Fibroblast of lung (primary cell): Measurements from ENCODE around the gene CENPF. TPM values are rescaled to one million over a fixed set of nuclear protein-coding genes. Genes with fewer than 3 reads are reported as not detected.

Experiments used
- DNase-seq, 2 donors: peaks; one replicate each; pipeline versions ENCODE4 v3.0.0 to v3.0.0-alpha.2; 2010; ENCODE audit warnings: low read depth in 2 of 2
- H2AFZ ChIP-seq: 2 replicates; pipeline ENCODE4 v1.5.1; 2012; ENCODE audit warnings: low read length, control low read depth, inconsistent platforms
- H3K27ac ChIP-seq: 2 replicates; pipeline ENCODE4 v1.5.1; 2011; ENCODE audit warnings: low read length, control low read depth; ENCODE audit not compliant: insufficient read depth
- H3K27me3 ChIP-seq: 2 replicates; pipeline ENCODE4 v1.5.1; 2011; ENCODE audit warnings: mild to moderate bottlenecking, low read length; ENCODE audit not compliant: control insufficient read depth, insufficient read depth
- H3K36me3 ChIP-seq: 2 replicates; pipeline ENCODE4 v1.5.1; 2011; ENCODE audit warnings: low read length; ENCODE audit not compliant: control insufficient read depth, insufficient read depth
- H3K4me1 ChIP-seq: 2 replicates; pipeline ENCODE4 v1.5.1; 2011; ENCODE audit warnings: low read length; ENCODE audit not compliant: control insufficient read depth, insufficient read depth; ENCODE audit errors: extremely low read depth
- H3K4me2 ChIP-seq: 2 replicates; pipeline ENCODE4 v1.5.1; 2011; ENCODE audit warnings: low read length, control low read depth; ENCODE audit not compliant: insufficient read depth; ENCODE audit errors: extremely low read depth
- H3K4me3 ChIP-seq, 4 experiments: fragments of 200-600 bp in 1 of 4; sonication (generic) in 1 of 4; replicated peaks in 1 of 4; 2 replicates each; pipeline ENCODE4 v1.5.1; 2011 to 2016; ENCODE audit warnings: low read length in 4 of 4, low read depth in 3 of 4, mild to moderate bottlenecking in 3 of 4, control low read depth in 2 of 4, inconsistent platforms in 1 of 4, mixed read lengths in 1 of 4; ENCODE audit not compliant: insufficient read depth in 1 of 4; ENCODE audit errors: control extremely low read depth in 1 of 4
- H3K79me2 ChIP-seq: 2 replicates; pipeline ENCODE4 v1.5.1; 2012; ENCODE audit warnings: mild to moderate bottlenecking, low read length, inconsistent platforms; ENCODE audit not compliant: control insufficient read depth, insufficient read depth
- H3K9ac ChIP-seq: 2 replicates; pipeline ENCODE4 v1.5.1; 2011; ENCODE audit warnings: mild to moderate bottlenecking, low read length, control low read depth; ENCODE audit not compliant: insufficient read depth
- H3K9me3 ChIP-seq: 2 replicates; pipeline ENCODE4 v1.5.1; 2012; ENCODE audit warnings: low read depth, low read length; ENCODE audit not compliant: control insufficient read depth, insufficient read depth
- H4K20me1 ChIP-seq: 2 replicates; pipeline ENCODE4 v1.5.1; 2011; ENCODE audit warnings: low read length; ENCODE audit not compliant: control insufficient read depth, insufficient read depth; ENCODE audit errors: extremely low read depth
- EZH2 ChIP-seq: IDR thresholded peaks from 2 replicates; pipeline ENCODE4 v1.5.1; 2012; ENCODE audit warnings: low read length, control low read depth, mild to moderate bottlenecking; ENCODE audit errors: missing control alignments
- polyA plus RNA-seq, 2 donors: library from polyadenylated mRNA; depleted of rRNA in 1 of 2; stranded (reverse) in 1 of 2; unstranded in 1 of 2; fragments of >200 nt; gene quantifications; 2 replicates each; pipeline ENCODE4 v1.2.1, GENCODE V29; 2011 to 2012; ENCODE audit warnings: missing spikeins in 1 of 2
- total RNA-seq: library from RNA; depleted of rRNA; stranded (reverse); fragments of >200 nt; gene quantifications from 2 replicates; pipeline ENCODE4 v1.2.1, GENCODE V29; 2014
- TF ChIP-seq, protein P1 (sequence below), 2 donors: IDR thresholded peaks in 1 of 2; conservative IDR thresholded peaks in 1 of 2; 1 replicate in 1 of 2; 2 replicates in 1 of 2; pipeline ENCODE4 v1.5.1; 2011 to 2012; ENCODE audit warnings: low read length in 2 of 2, control low read depth in 1 of 2, inconsistent platforms in 1 of 2, low read depth in 1 of 2, mild to moderate bottlenecking in 1 of 2

CENPF gene
- total and polyA plus RNA-seq, 2 donors (not counting 1 experiment from before 2014, with no cell fraction given): 12.0 to 13.2 TPM

DNA sequence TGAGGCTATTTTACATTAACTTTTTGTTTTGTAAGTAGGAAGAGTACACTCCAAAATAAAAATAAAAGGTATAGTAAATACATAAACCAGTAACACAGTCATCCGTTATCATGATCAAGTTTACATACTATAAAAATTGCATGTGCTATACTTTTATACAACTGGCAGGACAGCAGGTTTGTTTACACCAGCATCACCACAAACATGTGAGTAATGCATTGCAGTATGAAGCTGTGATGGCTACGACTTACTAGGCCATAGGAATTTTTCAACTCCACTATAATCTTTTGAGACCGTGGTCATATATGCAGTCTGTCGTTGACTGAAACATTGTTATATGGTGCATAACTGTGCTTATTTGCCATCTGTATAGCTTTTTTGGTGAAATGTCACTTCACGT lies 106.2 kb downstream of the CENPF start:
- TF ChIP-seq, protein P1, sequence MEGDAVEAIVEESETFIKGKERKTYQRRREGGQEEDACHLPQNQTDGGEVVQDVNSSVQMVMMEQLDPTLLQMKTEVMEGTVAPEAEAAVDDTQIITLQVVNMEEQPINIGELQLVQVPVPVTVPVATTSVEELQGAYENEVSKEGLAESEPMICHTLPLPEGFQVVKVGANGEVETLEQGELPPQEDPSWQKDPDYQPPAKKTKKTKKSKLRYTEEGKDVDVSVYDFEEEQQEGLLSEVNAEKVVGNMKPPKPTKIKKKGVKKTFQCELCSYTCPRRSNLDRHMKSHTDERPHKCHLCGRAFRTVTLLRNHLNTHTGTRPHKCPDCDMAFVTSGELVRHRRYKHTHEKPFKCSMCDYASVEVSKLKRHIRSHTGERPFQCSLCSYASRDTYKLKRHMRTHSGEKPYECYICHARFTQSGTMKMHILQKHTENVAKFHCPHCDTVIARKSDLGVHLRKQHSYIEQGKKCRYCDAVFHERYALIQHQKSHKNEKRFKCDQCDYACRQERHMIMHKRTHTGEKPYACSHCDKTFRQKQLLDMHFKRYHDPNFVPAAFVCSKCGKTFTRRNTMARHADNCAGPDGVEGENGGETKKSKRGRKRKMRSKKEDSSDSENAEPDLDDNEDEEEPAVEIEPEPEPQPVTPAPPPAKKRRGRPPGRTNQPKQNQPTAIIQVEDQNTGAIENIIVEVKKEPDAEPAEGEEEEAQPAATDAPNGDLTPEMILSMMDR (conservative IDR thresholded peaks at IDR 0.05 in 1 of 2, IDR thresholded peaks at IDR 0.05 in 1 of 2; ENCODE audit: low read depth in 1 of 2, low read length in 2 of 2): no peak
- TF ChIP-seq EZH2: no peak
- Histone ChIP-seq H3K4me3 (no peak overlapping the region), H2AFZ (no peak overlapping the region), H3K9ac (no peak overlapping the region), H3K79me2 (no peaks in the 10 kb centered on the region), H4K20me1 (no peaks in the 10 kb centered on the region), H3K4me1 (no peaks in the 10 kb centered on the region), H3K36me3 (no peaks in the 10 kb centered on the region), H3K4me2 (no peak overlapping the region), H3K27me3 (no peaks in the 10 kb centered on the region), H3K9me3 (no peaks in the 10 kb centered on the region), H3K27ac (no peak overlapping the region)
- DNase-seq: no peak

DNA sequence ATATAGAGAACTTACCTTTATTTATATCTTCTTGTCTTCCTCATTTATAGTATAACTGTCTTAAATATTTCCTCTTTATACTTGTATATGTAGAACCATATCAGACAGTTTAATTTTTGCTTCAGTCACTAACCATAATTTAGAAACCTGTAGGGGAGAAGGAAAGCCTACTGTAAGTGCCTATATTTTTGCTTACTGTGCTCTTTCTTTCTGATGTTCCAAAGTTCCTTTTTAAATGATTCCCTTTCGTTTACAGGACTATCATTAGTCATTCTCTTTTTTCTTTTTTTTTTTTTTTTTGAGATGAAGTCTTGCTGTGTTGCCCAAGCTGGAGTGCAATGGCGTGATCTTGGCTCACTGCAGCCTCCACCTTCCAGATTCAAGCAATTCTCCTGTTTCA lies 109.7 kb downstream of the CENPF start:
- no peak overlapping the region for H2AFZ ChIP-seq

More for the DNA sequence above, 109.7 kb downstream of the CENPF start:
- no peak for DNase-seq
- Histone ChIP-seq H3K27ac (no peak overlapping the region), H3K9me3 (no peaks in the 10 kb centered on the region), H3K4me2 (no peak overlapping the region), H3K36me3 (no peaks in the 10 kb centered on the region), H3K4me1 (no peaks in the 10 kb centered on the region), H3K9ac (no peak overlapping the region), H3K4me3 (no peak overlapping the region), H4K20me1 (no peaks in the 10 kb centered on the region), H3K79me2 (no peaks in the 10 kb centered on the region), H3K27me3 (no peaks in the 10 kb centered on the region)
- no peak for TF ChIP-seq EZH2
- TF ChIP-seq, protein P1 (conservative IDR thresholded peaks at IDR 0.05 in 1 of 2, IDR thresholded peaks at IDR 0.05 in 1 of 2; ENCODE audit: low read depth in 1 of 2, low read length in 2 of 2): no peak

Other genes with a start within 250 kb of the CENPF start
- gene PTPN14, start 51.6 kb upstream of the CENPF start, total RNA-seq: 34.9 and 56.1 TPM in 2 replicates
- gene PTPN14, start 51.6 kb upstream of the CENPF start, polyA plus RNA-seq: 38.7 and 46.7 TPM in 2 replicates